A673 (cell line): ENCODE data around the gene PON2. TPM values are rescaled to one million over a fixed set of nuclear protein-coding genes. Genes with fewer than 3 reads are reported as not detected.

Source experiments
- Bru-seq: library from RNA; stranded (reverse); fragments of 400-500 nt; gene quantifications from one replicate; lab custom pipeline; 2021; lab: Mats Ljungman, UMichigan
- BruChase-seq, 2 experiments: library from RNA; stranded (reverse); fragments of 400-500 nt; gene quantifications; one replicate each; lab custom pipeline; 2021; lab: Mats Ljungman, UMichigan
- BruUV-seq: library from RNA; stranded (reverse); fragments of 400-500 nt; replicated peaks from 2 replicates; lab custom pipeline; 2021; lab: Mats Ljungman, UMichigan
- CTCF ChIA-PET: fragments of 300-600 bp; sonication (Branson Sonifier 250); formaldehyde crosslinking; loops from one replicate; lab custom pipeline; 2022; ENCODE audit warnings: antibody characterized with exemption; lab: Charles Lee
- POLR2A ChIA-PET: fragments of 300-600 bp; sonication (Branson Sonifier 250); formaldehyde crosslinking; loops from one replicate; lab custom pipeline; 2022; ENCODE audit warnings: antibody characterized with exemption; ENCODE audit not compliant: low non-redundant PET; lab: Charles Lee
- DNase-seq: peaks from one replicate; pipeline ENCODE4 v3.0.0-alpha.2; 2015; ENCODE audit warnings: low spot score
- H3K27ac ChIP-seq: fragments of 200-600 bp; sonication (generic); 2 replicates; pipeline ENCODE4 v1.5.1; 2016; ENCODE audit warnings: mixed run types, low read depth, mild to moderate bottlenecking, mixed read lengths, antibody characterized with exemption, low read length; ENCODE audit not compliant: poor library complexity, severe bottlenecking
- H3K27me3 ChIP-seq: fragments of 200-600 bp; sonication (generic); replicated peaks from 2 replicates; pipeline ENCODE4 v1.6.1; 2017; ENCODE audit warnings: mixed run types, low read depth, mild to moderate bottlenecking, mixed read lengths, antibody characterized with exemption, low read length; ENCODE audit not compliant: insufficient read depth, poor library complexity
- H3K36me3 ChIP-seq: fragments of 200-600 bp; sonication (generic); 2 replicates; pipeline ENCODE4 v1.6.1; 2016; ENCODE audit warnings: mixed run types, mild to moderate bottlenecking, mixed read lengths, antibody characterized with exemption, low read length; ENCODE audit not compliant: insufficient read depth, poor library complexity, severe bottlenecking
- H3K4me1 ChIP-seq: fragments of 200-600 bp; sonication (generic); 2 replicates; pipeline ENCODE4 v1.6.1; 2017; ENCODE audit warnings: mixed run types, mild to moderate bottlenecking, mixed read lengths, antibody characterized with exemption, low read length; ENCODE audit not compliant: insufficient read depth, poor library complexity, severe bottlenecking
- H3K4me3 ChIP-seq: fragments of 200-600 bp; sonication (generic); 2 replicates; pipeline ENCODE4 v1.5.1; 2016; ENCODE audit warnings: low read depth, mixed run types, mild to moderate bottlenecking, mixed read lengths, low read length; ENCODE audit not compliant: poor library complexity, severe bottlenecking
- H3K9me3 ChIP-seq: fragments of 200-600 bp; sonication (generic); 2 replicates; pipeline ENCODE4 v1.6.1; 2016; ENCODE audit warnings: mixed run types, low read depth, mild to moderate bottlenecking, mixed read lengths, antibody characterized with exemption, low read length; ENCODE audit not compliant: poor library complexity, severe bottlenecking
- CTCF ChIP-seq: fragments of 300-800, 200-600 bp; sonication (generic); conservative IDR thresholded peaks from 2 replicates; pipeline ENCODE4 v1.5.1; 2017; ENCODE audit warnings: low read depth, mild to moderate bottlenecking, antibody characterized with exemption, low read length, moderate library complexity, mixed read lengths
- EZH2 ChIP-seq: fragments of 200-600 bp; sonication (generic); IDR thresholded peaks from 2 replicates; pipeline ENCODE4 v1.6.1; 2017; ENCODE audit warnings: borderline replicate concordance, low read depth, mild to moderate bottlenecking, mixed read lengths, antibody characterized with exemption, low read length; ENCODE audit not compliant: poor library complexity, severe bottlenecking
- intact Hi-C: fragments of 100-400 bp; cut with micrococcal nuclease; formaldehyde crosslinking; loops from one replicate; pipeline ENCODE4 v1.10.0; 2022; ENCODE audit not compliant: unreplicated experiment
- long read RNA-seq: library from polyadenylated mRNA; stranded (forward); transcript quantifications from one replicate; pipeline ENCODE4 v2.0.0, GENCODE V29; 2022
- total RNA-seq: library from RNA; stranded (reverse); gene quantifications from 2 replicates; pipeline ENCODE4 v1.2.3, GENCODE V29; 2021

PON2 gene
- total RNA-seq (66.6 and 67.6 TPM in 2 replicates), Bru-seq, nascent RNA (percentile 88 among the genes with signal in this experiment), BruChase-seq, experiment 1, labeled RNA remaining after a 2-hour chase (percentile 93 among the genes with signal in this experiment), BruChase-seq, experiment 2, labeled RNA remaining after a 6-hour chase (percentile 82 among the genes with signal in this experiment)
- long read RNA-seq, transcript PON2-202 (9 exons, 1,726 nt), result minor isoform, 15 of 73 reads
- long read RNA-seq, transcript PON2-218 (9 exons, 1,653 nt), result major isoform, 47 of 73 reads
- long read RNA-seq, partial matches to known transcripts, result 2 of 73 reads
- long read RNA-seq, other reads (novel, unspliced or antisense), result 9 of 73 reads

DNA sequence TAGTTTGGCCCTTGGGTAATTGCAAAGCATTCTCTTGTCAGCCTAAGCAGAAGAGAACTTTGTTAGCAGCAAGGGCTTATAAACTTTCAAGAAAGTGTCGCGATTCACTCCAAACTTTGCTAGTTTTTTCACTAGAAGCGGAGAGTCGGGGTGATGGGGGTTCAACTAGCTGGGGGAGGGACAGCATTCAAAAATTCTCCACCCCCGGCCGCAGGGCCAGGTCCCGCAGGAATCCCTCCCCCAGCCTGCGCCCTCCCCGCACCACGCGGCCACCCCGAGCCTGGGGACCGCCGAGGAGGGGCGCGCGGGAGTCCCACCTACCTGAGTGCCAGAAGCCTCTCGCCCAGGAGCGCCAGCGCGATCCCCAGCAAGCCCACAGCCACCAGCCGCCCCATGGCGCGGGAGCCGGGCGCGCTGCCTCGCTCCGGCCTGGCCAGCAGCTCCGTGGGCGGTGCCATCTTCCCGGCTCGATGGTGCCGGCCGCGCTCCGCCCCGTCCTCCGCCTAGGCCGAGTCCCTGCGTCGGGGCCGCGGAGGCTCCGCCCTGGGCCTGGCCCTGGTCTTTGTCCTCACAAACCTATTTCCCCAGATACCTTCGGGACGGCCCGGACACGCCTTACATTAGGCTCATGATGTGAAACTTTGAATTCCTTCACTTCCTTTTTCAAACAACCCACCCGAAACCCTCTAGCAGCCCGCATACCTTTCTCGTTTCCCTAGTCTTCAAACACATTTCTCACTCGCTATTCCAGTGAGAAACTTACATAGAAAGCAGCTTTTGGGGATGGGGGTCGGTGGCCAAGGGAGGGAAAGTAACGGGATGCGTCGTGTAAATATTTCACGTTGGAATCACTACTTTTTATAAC lies at the start of gene PON2:
PON2 (minus strand) TSS at position 472 of the 865 bp plus-strand sequence; CDS start at position 395, 77 bp downstream.
- POLR2A ChIA-PET, result no interaction called here
- peak; percentile 85 for DNase-seq
- TF ChIP-seq EZH2, result no peak
- TF ChIP-seq CTCF, result no peak
- CTCF ChIA-PET, result no interaction called here
- H3K9me3 ChIP-seq, result no peaks in the 10 kb centered on the region
- no TSS peak for BruUV-seq
- H3K4me1 ChIP-seq, result peaks cover 15% of the 10 kb centered on the region
- H3K4me3 ChIP-seq, result peak within 1 kb of the TSS; percentile 66
- H3K27me3 ChIP-seq, result no peaks in the 10 kb centered on the region
- intact Hi-C loops, result no loop called here
- peak within 1 kb of the TSS; percentile 89 for H3K27ac ChIP-seq
- H3K36me3 ChIP-seq, result no peaks in the 10 kb centered on the region

DNA sequence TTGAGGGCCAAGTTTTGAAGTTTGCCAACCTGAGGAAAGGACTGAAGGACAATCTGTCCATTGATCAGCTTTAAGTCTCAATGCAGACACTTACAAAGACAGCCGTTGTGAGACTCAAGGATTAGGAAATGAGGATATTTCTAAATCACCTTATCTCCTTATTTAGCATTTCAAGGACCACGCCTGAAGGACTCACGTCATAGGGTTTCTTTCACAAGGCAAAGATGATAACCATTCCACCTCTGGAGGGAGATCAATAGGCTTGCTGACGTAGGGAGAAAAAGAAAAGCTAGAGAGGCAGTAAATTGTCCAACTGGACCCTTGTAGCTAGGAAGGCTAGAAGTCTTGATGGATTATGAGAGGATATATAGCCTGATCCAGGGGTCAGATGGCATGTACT lies 47.6 kb upstream of the PON2 start:
- CTCF ChIA-PET, result no interaction called here
- Histone ChIP-seq H3K9me3 (no peaks in the 10 kb centered on the region), H3K27ac (no peak overlapping the region), H3K4me3 (no peak overlapping the region), H3K4me1 (peaks cover 6% of the 10 kb centered on the region), H3K36me3 (no peaks in the 10 kb centered on the region), H3K27me3 (no peaks in the 10 kb centered on the region)
- POLR2A ChIA-PET, result no interaction called here
- DNase-seq, result no peak
- BruUV-seq, result no TSS peak
- intact Hi-C loops, result no loop called here
- no peak for TF ChIP-seq CTCF
- no peak for TF ChIP-seq EZH2

- Histone ChIP-seq H3K4me3 (no peak overlapping the region), H3K9me3 (no peaks in the 10 kb centered on the region), H3K4me1 (peaks cover 10% of the 10 kb centered on the region), H3K27me3 (no peaks in the 10 kb centered on the region), H3K27ac (no peak overlapping the region), H3K36me3 (no peaks in the 10 kb centered on the region)
- CTCF ChIA-PET, result interaction anchor here (1.1 kb wide), 1 partner anchor 138 kb away, joined by 8 read pairs; no protein-coding TSS in a partner anchor
- POLR2A ChIA-PET, result no interaction called here
- no peak for DNase-seq
- intact Hi-C loops, result no loop called here
- TF ChIP-seq EZH2, result no peak
- TF ChIP-seq CTCF, result no peak
- BruUV-seq, result no TSS peak
These were observed 46.7 kb upstream of the PON2 start for GRCh38 chr7:95481271-95482165.
